Fibroblast of lung (primary cell): Measurements from ENCODE around the gene TNIP2. TPM values are rescaled to one million over a fixed set of nuclear protein-coding genes. Genes with fewer than 3 reads are reported as not detected.

Experiments
- DNase-seq, 2 donors: peaks; one replicate each; pipeline versions ENCODE4 v3.0.0 to v3.0.0-alpha.2; 2010; ENCODE audit warnings: low read depth in 2 of 2
- H2AFZ ChIP-seq: 2 replicates; pipeline ENCODE4 v1.5.1; 2012; ENCODE audit warnings: low read length, control low read depth, inconsistent platforms
- H3K27ac ChIP-seq: 2 replicates; pipeline ENCODE4 v1.5.1; 2011; ENCODE audit warnings: low read length, control low read depth; ENCODE audit not compliant: insufficient read depth
- H3K27me3 ChIP-seq: 2 replicates; pipeline ENCODE4 v1.5.1; 2011; ENCODE audit warnings: mild to moderate bottlenecking, low read length; ENCODE audit not compliant: control insufficient read depth, insufficient read depth
- H3K36me3 ChIP-seq: 2 replicates; pipeline ENCODE4 v1.5.1; 2011; ENCODE audit warnings: low read length; ENCODE audit not compliant: control insufficient read depth, insufficient read depth
- H3K4me1 ChIP-seq: 2 replicates; pipeline ENCODE4 v1.5.1; 2011; ENCODE audit warnings: low read length; ENCODE audit not compliant: control insufficient read depth, insufficient read depth; ENCODE audit errors: extremely low read depth
- H3K4me2 ChIP-seq: 2 replicates; pipeline ENCODE4 v1.5.1; 2011; ENCODE audit warnings: low read length, control low read depth; ENCODE audit not compliant: insufficient read depth; ENCODE audit errors: extremely low read depth
- H3K4me3 ChIP-seq, 4 experiments: fragments of 200-600 bp in 1 of 4; sonication (generic) in 1 of 4; replicated peaks in 1 of 4; 2 replicates each; pipeline ENCODE4 v1.5.1; 2011 to 2016; ENCODE audit warnings: low read length in 4 of 4, low read depth in 3 of 4, mild to moderate bottlenecking in 3 of 4, control low read depth in 2 of 4, inconsistent platforms in 1 of 4, mixed read lengths in 1 of 4; ENCODE audit not compliant: insufficient read depth in 1 of 4; ENCODE audit errors: control extremely low read depth in 1 of 4
- H3K79me2 ChIP-seq: 2 replicates; pipeline ENCODE4 v1.5.1; 2012; ENCODE audit warnings: mild to moderate bottlenecking, low read length, inconsistent platforms; ENCODE audit not compliant: control insufficient read depth, insufficient read depth
- H3K9ac ChIP-seq: 2 replicates; pipeline ENCODE4 v1.5.1; 2011; ENCODE audit warnings: mild to moderate bottlenecking, low read length, control low read depth; ENCODE audit not compliant: insufficient read depth
- H3K9me3 ChIP-seq: 2 replicates; pipeline ENCODE4 v1.5.1; 2012; ENCODE audit warnings: low read depth, low read length; ENCODE audit not compliant: control insufficient read depth, insufficient read depth
- H4K20me1 ChIP-seq: 2 replicates; pipeline ENCODE4 v1.5.1; 2011; ENCODE audit warnings: low read length; ENCODE audit not compliant: control insufficient read depth, insufficient read depth; ENCODE audit errors: extremely low read depth
- CTCF ChIP-seq, 2 donors: IDR thresholded peaks in 1 of 2; conservative IDR thresholded peaks in 1 of 2; 1 replicate in 1 of 2; 2 replicates in 1 of 2; pipeline ENCODE4 v1.5.1; 2011 to 2012; ENCODE audit warnings: low read length in 2 of 2, control low read depth in 1 of 2, inconsistent platforms in 1 of 2, low read depth in 1 of 2, mild to moderate bottlenecking in 1 of 2
- EZH2 ChIP-seq: IDR thresholded peaks from 2 replicates; pipeline ENCODE4 v1.5.1; 2012; ENCODE audit warnings: low read length, control low read depth, mild to moderate bottlenecking; ENCODE audit errors: missing control alignments
- polyA plus RNA-seq, 2 donors: library from polyadenylated mRNA; depleted of rRNA in 1 of 2; stranded (reverse) in 1 of 2; unstranded in 1 of 2; fragments of >200 nt; gene quantifications; 2 replicates each; pipeline ENCODE4 v1.2.1, GENCODE V29; 2011 to 2012; ENCODE audit warnings: missing spikeins in 1 of 2
- total RNA-seq: library from RNA; depleted of rRNA; stranded (reverse); fragments of >200 nt; gene quantifications from 2 replicates; pipeline ENCODE4 v1.2.1, GENCODE V29; 2014

Gene TNIP2
- total and polyA plus RNA-seq, 2 donors (not counting 1 experiment from before 2014, with no cell fraction given), result 21.8 to 56.5 TPM

DNA sequence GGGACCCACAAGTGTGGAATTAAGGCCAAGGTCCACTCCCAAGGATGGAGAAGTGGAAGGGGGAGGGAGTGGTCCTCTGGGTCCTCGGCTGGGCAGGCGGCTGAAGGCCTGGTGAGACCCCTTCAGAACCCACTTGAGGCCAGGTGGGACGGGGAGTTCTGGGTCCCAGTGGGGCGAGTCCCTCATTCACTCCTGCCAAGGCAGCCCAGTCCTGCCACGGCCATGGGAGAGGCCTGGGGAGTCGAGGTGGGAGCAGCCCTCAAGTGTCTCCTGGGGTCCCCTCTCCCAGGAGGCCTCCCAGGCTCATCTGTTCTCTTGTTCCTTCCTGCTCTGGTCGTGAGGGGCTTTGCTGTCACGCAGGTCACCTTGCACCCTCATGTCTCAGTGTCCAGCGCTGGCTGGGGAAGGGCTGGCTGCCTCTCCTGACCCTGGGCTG is 30.7 kb upstream of the TNIP2 start:
- Histone ChIP-seq H2AFZ (no peak overlapping the region), H3K9me3 (no peaks in the 10 kb centered on the region), H3K27me3 (no peaks in the 10 kb centered on the region), H4K20me1 (no peaks in the 10 kb centered on the region), H3K4me3 (no peak overlapping the region), H3K4me2 (no peak overlapping the region), H3K9ac (no peak overlapping the region), H3K27ac (no peak overlapping the region), H3K4me1 (peaks cover 3% of the 10 kb centered on the region), H3K79me2 (no peaks in the 10 kb centered on the region), H3K36me3 (no peaks in the 10 kb centered on the region)
- TF ChIP-seq EZH2 (no peak), CTCF (conservative IDR thresholded peaks at IDR 0.05 in 1 of 2, IDR thresholded peaks at IDR 0.05 in 1 of 2; ENCODE audit: low read depth in 1 of 2, low read length in 2 of 2) (no peak)
- DNase-seq, result no peak

GRCh38 chr4:2786152-2786671 is 30.1 kb upstream of the TNIP2 start:
- Histone ChIP-seq H2AFZ (no peak overlapping the region), H3K9me3 (no peaks in the 10 kb centered on the region), H4K20me1 (no peaks in the 10 kb centered on the region), H3K4me2 (no peak overlapping the region), H3K9ac (no peak overlapping the region), H3K36me3 (no peaks in the 10 kb centered on the region), H3K4me1 (peaks cover 3% of the 10 kb centered on the region), H3K79me2 (no peaks in the 10 kb centered on the region), H3K4me3 (no peak overlapping the region), H3K27ac (no peak overlapping the region), H3K27me3 (no peaks in the 10 kb centered on the region)
- TF ChIP-seq CTCF (conservative IDR thresholded peaks at IDR 0.05 in 1 of 2, IDR thresholded peaks at IDR 0.05 in 1 of 2; ENCODE audit: low read depth in 1 of 2, low read length in 2 of 2), result no peak
- TF ChIP-seq EZH2, result no peak
- no peak for DNase-seq

GRCh38 chr4:2785613-2786012 is 29.5 kb upstream of the TNIP2 start:
- no peak for TF ChIP-seq CTCF (conservative IDR thresholded peaks at IDR 0.05 in 1 of 2, IDR thresholded peaks at IDR 0.05 in 1 of 2; ENCODE audit: low read depth in 1 of 2, low read length in 2 of 2)
- no peak for TF ChIP-seq EZH2
- no peaks in the 10 kb centered on the region for H3K27me3 ChIP-seq
- DNase-seq, result no peak

More at GRCh38 chr4:2785613-2786012, 29.5 kb upstream of the TNIP2 start:
- no peak overlapping the region for H3K4me3 ChIP-seq
- no peak overlapping the region for H3K27ac ChIP-seq
- H3K79me2 ChIP-seq, result no peaks in the 10 kb centered on the region
- peaks cover 3% of the 10 kb centered on the region for H3K4me1 ChIP-seq
- no peak overlapping the region for H3K4me2 ChIP-seq
- H4K20me1 ChIP-seq, result no peaks in the 10 kb centered on the region
- no peaks in the 10 kb centered on the region for H3K36me3 ChIP-seq
- H3K9me3 ChIP-seq, result no peaks in the 10 kb centered on the region
- H2AFZ ChIP-seq, result no peak overlapping the region
- no peak overlapping the region for H3K9ac ChIP-seq
